HG02571 (cell line): ENCODE data around the gene PDE7B.

Experiments used
- ATAC-seq: cut with Tn5 transposase; IDR thresholded peaks from one replicate; pipeline ENCODE4 v1.9.1; 2021; ENCODE audit warnings: mild to moderate bottlenecking, moderate library complexity; ENCODE audit not compliant: unreplicated experiment

The PDE7B gene

GRCh38 chr6:136063096-136063495, 211.6 kb downstream of the PDE7B start:
- ATAC-seq, result no peak

GRCh38 chr6:136066005-136066404, 214.5 kb downstream of the PDE7B start:
- no peak for ATAC-seq

- no peak for ATAC-seq
Measured at GRCh38 chr6:136067731-136068341, 216.3 kb downstream of the PDE7B start.

GRCh38 chr6:136069119-136069518, 217.6 kb downstream of the PDE7B start:
- no peak for ATAC-seq

- no peak for ATAC-seq
Measured at GRCh38 chr6:136070815-136071214, 219.3 kb downstream of the PDE7B start.

- no peak for ATAC-seq
Measured at GRCh38 chr6:136072691-136073090, 221.2 kb downstream of the PDE7B start.

GRCh38 chr6:136073216-136073615, 221.7 kb downstream of the PDE7B start:
- no peak for ATAC-seq

GRCh38 chr6:136076496-136076895, 225.0 kb downstream of the PDE7B start:
- no peak for ATAC-seq

- no peak for ATAC-seq
Measured at GRCh38 chr6:136077834-136078576, 226.5 kb downstream of the PDE7B start.

GRCh38 chr6:136079701-136080565, 228.4 kb downstream of the PDE7B start:
- no peak for ATAC-seq

- no peak for ATAC-seq
Measured at GRCh38 chr6:136083540-136083939, 232.0 kb downstream of the PDE7B start.

GRCh38 chr6:136084403-136084802, 232.9 kb downstream of the PDE7B start:
- ATAC-seq, result no peak

GRCh38 chr6:136085370-136086115, 234.0 kb downstream of the PDE7B start:
- ATAC-seq, result no peak

GRCh38 chr6:136086686-136087085, 235.2 kb downstream of the PDE7B start:
- ATAC-seq, result no peak

GRCh38 chr6:136087986-136088385, 236.5 kb downstream of the PDE7B start:
- ATAC-seq, result no peak

GRCh38 chr6:136088693-136089092, 237.2 kb downstream of the PDE7B start:
- ATAC-seq, result no peak

GRCh38 chr6:136089876-136090275, 238.4 kb downstream of the PDE7B start:
- ATAC-seq, result no peak

GRCh38 chr6:136090929-136091328, 239.4 kb downstream of the PDE7B start:
- no peak for ATAC-seq

GRCh38 chr6:136092897-136093296, 241.4 kb downstream of the PDE7B start:
- ATAC-seq, result no peak

- ATAC-seq, result no peak
Measured at GRCh38 chr6:136093835-136094234, 242.3 kb downstream of the PDE7B start.

GRCh38 chr6:136094812-136095211, 243.3 kb downstream of the PDE7B start:
- no peak for ATAC-seq
